GM21529 (cell line): ENCODE results near the gene EMD.

Experiments
- ATAC-seq: cut with Tn5 transposase; IDR thresholded peaks from one replicate; pipeline ENCODE4 v1.9.1; 2021; ENCODE audit not compliant: unreplicated experiment

EMD gene

GRCh38 chrX:154355094-154355775 is 23.9 kb upstream of the EMD start:
- ATAC-seq, result no peak

DNA sequence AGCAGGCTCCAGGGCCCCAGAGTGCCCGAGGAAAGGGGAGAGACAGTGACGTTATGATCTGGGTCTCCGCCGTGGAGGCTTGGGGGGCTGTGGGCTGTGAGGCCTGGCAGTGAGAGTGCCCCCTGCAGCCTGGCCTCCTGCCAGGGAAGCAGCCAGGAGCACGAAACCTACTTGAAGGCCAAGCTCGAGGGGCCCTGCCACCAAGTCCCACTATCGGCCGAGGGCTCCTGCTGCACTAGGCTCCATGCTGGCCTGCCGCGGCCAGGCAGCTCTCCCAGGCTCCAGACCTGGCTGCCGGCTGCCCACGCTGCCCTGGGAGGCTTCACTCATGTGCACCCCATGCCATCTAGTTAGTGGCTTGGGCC is 23.3 kb upstream of the EMD start:
- no peak for ATAC-seq

- ATAC-seq, result no peak
These were observed 22.5 kb upstream of the EMD start for GRCh38 chrX:154356596-154356995.

DNA sequence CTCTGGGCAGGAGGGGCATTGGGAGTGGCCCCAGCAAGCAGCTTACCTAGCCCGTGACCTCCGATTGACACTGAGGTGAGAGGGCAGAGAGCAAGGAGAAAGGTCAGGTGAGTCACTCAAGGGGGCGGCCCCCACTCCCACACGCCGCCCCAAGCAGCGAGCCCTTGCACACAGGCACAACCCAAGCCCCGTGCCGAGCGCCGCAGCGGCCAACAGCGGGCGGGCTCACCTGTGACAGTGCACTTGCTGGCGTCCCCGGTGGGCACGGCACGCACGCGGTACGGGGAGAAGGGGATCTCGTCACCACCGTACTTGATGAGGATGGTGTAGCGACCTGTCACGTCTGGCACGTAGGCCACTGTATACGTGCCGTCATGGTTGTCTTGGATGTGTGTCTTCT is 21.9 kb upstream of the EMD start:
- ATAC-seq, result no peak

GRCh38 chrX:154358011-154358410 is 21.1 kb upstream of the EMD start:
- ATAC-seq, result no peak

- ATAC-seq, result no peak
These were observed 20.3 kb upstream of the EMD start for GRCh38 chrX:154358829-154359228.

DNA sequence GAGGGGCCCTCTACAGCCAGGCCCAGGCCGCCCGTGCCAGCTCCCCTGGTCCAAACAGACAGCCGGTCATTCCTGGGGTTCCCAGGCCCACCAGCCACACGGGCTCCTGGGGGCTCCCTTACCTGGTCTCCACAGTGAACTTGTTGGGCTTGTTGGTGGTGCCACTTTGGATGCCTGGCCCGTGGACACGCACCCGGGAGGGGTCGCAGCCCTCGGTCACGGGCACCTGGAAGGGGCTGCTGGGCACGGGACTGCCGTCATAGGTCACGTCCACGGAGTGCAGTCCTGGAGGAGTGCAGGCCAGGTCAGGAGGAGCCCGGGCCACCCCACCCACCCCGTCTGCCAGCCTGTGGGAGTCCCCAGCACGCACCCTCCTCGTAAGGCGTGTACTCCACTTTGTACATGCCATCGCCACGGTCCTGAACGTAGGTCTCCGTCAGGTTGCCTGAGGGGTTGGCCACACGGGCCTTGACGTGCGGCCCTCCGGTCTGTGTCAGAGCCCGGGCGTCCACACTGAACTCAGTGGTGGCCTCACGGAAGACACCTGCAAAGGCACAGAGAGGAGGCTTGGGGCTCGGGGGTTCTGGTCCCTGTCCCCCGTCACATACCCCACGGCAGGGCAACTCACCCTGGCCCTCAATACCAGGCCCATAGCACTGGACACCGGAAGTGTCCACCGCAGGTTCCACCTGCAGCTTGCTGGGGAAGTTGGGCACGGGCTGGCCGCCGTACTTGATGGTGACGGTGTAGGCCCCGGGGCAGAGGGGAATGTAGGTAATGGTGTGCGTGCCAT is 19.5 kb upstream of the EMD start:
- no peak for ATAC-seq

- no peak for ATAC-seq
These were observed 18.9 kb upstream of the EMD start for GRCh38 chrX:154360155-154360713.

- no peak for ATAC-seq
These were observed 16.9 kb upstream of the EMD start for GRCh38 chrX:154362085-154362742.

DNA sequence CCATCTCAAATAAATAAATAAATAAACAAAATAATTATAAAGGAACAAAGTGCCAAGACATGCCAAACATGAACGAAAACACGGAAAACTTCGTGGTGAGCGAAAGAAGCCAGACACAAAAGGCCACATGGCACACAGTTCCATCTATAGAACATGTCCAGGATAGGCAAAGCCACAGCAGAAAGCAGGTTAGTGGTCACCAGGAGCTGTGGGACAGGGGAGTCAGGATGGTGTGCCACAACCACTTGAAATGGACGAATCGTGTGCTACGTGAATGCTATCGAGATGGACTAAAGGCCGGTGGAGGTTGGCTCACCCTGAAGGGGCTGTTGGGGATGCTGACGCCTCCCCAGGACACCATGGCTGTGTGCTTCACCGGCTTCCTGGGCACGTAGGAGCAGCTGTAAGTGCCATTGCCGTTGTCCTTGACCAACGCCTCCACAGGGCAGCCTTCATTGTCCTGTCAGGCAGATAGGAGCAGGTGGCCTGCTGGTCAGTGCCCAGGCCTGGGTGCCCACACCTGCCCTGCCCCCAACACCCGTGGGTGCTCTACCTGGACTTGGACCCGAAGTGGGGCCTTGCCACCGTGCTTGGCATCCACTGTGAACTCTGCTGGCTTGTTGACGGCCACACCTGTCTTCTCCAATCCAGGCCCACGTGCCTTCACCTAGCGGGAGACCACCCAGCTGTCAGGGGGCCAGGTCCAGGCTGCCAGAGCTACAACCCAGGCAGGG is 15.2 kb upstream of the EMD start:
- no peak for ATAC-seq

GRCh38 chrX:154365052-154365600 is 14.0 kb upstream of the EMD start:
- no peak for ATAC-seq

- ATAC-seq, result no peak
These were observed 13.0 kb upstream of the EMD start for GRCh38 chrX:154365997-154366665.

- ATAC-seq, result no peak
These were observed 12.4 kb upstream of the EMD start for GRCh38 chrX:154366666-154367055.

DNA sequence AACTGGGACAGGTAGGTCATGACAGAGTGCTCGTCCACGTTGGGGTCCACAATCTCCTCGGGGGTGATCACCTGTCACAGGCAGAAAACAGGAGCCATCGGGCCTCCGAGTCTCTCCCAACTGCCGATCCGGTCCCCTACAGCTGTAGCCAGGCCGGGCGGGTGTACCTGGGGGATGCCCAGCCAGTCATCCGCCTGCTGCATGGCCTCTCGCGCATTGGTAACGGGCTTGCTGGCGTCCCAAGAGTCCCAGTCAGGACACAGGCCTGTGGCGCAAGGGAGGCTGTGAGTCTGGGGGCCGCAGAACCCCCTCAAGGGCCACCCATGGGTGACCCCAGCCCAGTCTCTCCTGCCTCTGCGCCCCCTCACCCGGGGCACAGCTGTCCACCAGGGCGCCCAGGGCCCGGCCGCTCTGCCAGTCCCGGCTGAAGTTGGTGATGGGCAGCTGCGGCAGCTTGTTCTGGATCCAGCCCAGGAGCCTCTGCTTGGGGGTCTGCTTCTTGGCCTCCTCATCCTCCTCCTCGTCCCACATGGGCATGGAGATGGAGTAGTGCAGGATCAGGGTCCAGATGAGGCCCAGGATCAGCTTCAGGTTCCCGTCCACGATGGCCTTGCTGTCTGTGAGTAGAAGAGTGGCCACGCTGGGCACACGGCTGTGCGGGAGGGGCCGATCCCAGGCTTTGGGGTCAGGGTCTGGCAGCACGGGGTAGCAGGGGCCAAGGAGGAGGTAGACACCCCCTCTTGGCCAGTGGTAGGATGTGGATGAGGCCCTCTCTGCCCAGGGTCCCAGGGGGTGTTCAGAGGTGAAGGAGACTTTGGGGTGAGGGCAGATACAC is 11.4 kb upstream of the EMD start:
- no peak for ATAC-seq

GRCh38 chrX:154368630-154369448 is 10.3 kb upstream of the EMD start:
- ATAC-seq, result no peak

GRCh38 chrX:154369449-154370299 is 9.4 kb upstream of the EMD start:
- no peak for ATAC-seq

DNA sequence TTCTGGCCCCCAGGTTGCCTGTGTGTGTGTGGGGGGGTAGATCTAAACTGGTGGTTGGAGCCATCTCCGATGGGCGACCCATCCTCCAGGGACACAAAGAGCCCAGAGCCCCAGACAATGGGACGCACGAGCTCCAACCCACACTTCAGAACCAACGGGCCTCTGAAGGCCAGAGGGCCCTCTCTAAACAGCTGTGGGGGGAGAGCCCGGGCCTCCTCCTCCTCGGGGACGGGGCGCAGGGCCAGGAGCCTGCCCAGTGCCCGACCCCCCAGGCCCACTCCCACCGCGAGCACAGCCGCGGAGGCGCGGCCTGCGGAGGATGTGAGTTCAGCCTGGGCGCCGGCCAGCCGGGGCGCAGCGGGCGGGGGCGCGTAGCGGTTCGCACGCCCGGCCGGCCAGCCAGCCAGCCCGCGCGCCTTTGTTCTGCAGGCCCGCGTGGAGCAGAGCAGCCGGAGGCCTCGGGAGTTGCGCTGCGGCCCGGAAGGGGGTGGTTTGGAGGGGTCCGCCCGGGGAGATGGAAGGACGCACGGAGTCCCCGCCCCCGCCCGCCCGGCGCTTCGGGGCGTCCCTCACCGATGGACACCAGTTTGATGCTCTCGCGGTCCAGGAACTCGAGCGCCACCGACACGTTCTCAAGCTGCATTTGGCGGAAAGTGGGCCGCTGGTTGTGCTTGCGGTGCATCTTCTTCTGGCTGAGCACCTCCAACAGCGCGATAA is 8.6 kb upstream of the EMD start:
- no peak for ATAC-seq
